Measurements from ENCODE around the gene DOCK4. TPM values are rescaled to one million over a fixed set of nuclear protein-coding genes. Genes with fewer than 3 reads are reported as not detected.

Gene DOCK4
- total and polyA plus RNA-seq, 2 of the 8 experiments (the other 6 are each of a cell fraction or from before 2014, with no cell fraction given), result 5.1 to 23.6 TPM

GRCh38 chr7:112023282-112023681, 182.9 kb downstream of the DOCK4 start:
- Histone ChIP-seq H4K91ac (replicated peaks; ENCODE audit: insufficient read length, low read length) (no peak overlapping the region), H3K4me1 (replicated peaks in 1 of 4; ENCODE audit: control insufficient read depth in 3 of 4, insufficient read depth in 4 of 4, low read length in 3 of 4) (no peaks in the 10 kb centered on the region), H3K27ac (ENCODE audit: low read depth, low read length) (no peak overlapping the region), H3K79me1 (ENCODE audit: low read depth, low read length) (no peaks in the 10 kb centered on the region), H3K27me3 (replicated peaks in 1 of 4; ENCODE audit: control insufficient read depth in 3 of 4, extremely low read depth in 1 of 4, insufficient read depth in 3 of 4, low read length in 3 of 4) (no peaks in the 10 kb centered on the region), H3K4me3 (ENCODE audit: extremely low read depth in 1 of 4, insufficient read depth in 2 of 4, low read depth in 3 of 4, low read length in 4 of 4) (no peak overlapping the region), H2BK20ac (ENCODE audit: low read length) (no peak overlapping the region), H3K14ac (ENCODE audit: insufficient read length) (no peak overlapping the region), H3K4me2 (ENCODE audit: insufficient read depth in 1 of 2, low read depth in 2 of 2, low read length in 2 of 2) (no peak overlapping the region), H3K23ac (ENCODE audit: insufficient read length) (no peak overlapping the region), H2BK12ac (ENCODE audit: low read depth, low read length) (no peak overlapping the region), H3K9ac (replicated peaks in 1 of 4; ENCODE audit: extremely low read depth in 1 of 4, low read depth in 3 of 4, low read length in 3 of 4) (no peak overlapping the region), H3K36me3 (ENCODE audit: control insufficient read depth in 2 of 4, insufficient read depth in 4 of 4, low read length in 3 of 4) (no peaks in the 10 kb centered on the region), H3K4ac (replicated peaks; ENCODE audit: insufficient read length, low read depth, low read length) (no peak overlapping the region), H2BK15ac (ENCODE audit: low read length) (no peak overlapping the region), H3K79me2 (ENCODE audit: control insufficient read depth in 1 of 2, insufficient read depth in 2 of 2, low read length in 2 of 2) (peaks cover 0 to 3% of the 10 kb centered on the region in 2 experiments; a peak in 1 of 4 replicates), H3K56ac (replicated peaks; ENCODE audit: insufficient read length, low read depth, low read length) (no peak overlapping the region), H2AFZ (ENCODE audit: low read length) (no peak overlapping the region), H3K18ac (ENCODE audit: extremely low read depth, low read length) (no peak overlapping the region), H2BK5ac (ENCODE audit: low read depth, low read length) (no peak overlapping the region), H4K8ac (ENCODE audit: extremely low read depth, insufficient read depth, low read length) (no peak overlapping the region), H4K5ac (ENCODE audit: insufficient read length, low read depth, low read length) (no peak overlapping the region), H3K9me3 (ENCODE audit: insufficient read depth in 2 of 2, low read depth in 1 of 2, low read length in 1 of 2) (no peaks in the 10 kb centered on the region), H4K20me1 (replicated peaks in 1 of 2; ENCODE audit: control insufficient read depth in 1 of 2, insufficient read depth in 2 of 2, low read length in 2 of 2) (peaks cover 0 to 2% of the 10 kb centered on the region in 2 experiments), H2AK5ac (ENCODE audit: low read depth, low read length) (no peak overlapping the region), H3K23me2 (ENCODE audit: low read depth, low read length) (no peaks in the 10 kb centered on the region), H2BK120ac (replicated peaks; ENCODE audit: low read depth, low read length) (no peak overlapping the region)
- 88% methylated on average over 2 of the region's 2 CpGs; no CpG with 5 or more reads in 1 of the 2 experiments for whole genome bisulfite sequencing, 2 experiments (ENCODE audit: extremely low coverage in 1 of 2, insufficient coverage in 1 of 2, insufficient read length in 1 of 2, insufficient replicate concordance in 2 of 2, low coverage in 1 of 2, low lambda C conversion rate in 2 of 2, missing lambda C conversion rate in 1 of 2)
- DNase-seq (ENCODE audit: low read depth in 1 of 2, low spot score in 2 of 2), result no peak
- CTCF ChIA-PET (ENCODE audit: partially characterized antibody), result interaction anchor here (0.8 to 1.2 kb wide), 2 partner anchors 20 to 388 kb away, joined by 3 read pairs; no protein-coding TSS in a partner anchor
- no peak for FAIRE-seq
- POLR2A ChIA-PET (ENCODE audit: partially characterized antibody), result no interaction called here
- TF ChIP-seq SUZ12 (IDR thresholded peaks at IDR 0.05; ENCODE audit: low read length) (no peak), TAF7 (optimal IDR thresholded peaks at IDR 0.05; ENCODE audit: borderline replicate concordance, low read depth, low read length) (no peak), USF2 (IDR thresholded peaks at IDR 0.05; ENCODE audit: low read length) (no peak), BRCA1 (IDR thresholded peaks at IDR 0.05; ENCODE audit: low read depth, low read length) (no peak), RBBP5 (IDR thresholded peaks at IDR 0.05; ENCODE audit: borderline replicate concordance, low read depth, low read length) (no peak), KDM4A (IDR thresholded peaks at IDR 0.05; ENCODE audit: low read depth, low read length, severe bottlenecking) (no peak), SP4 (IDR thresholded peaks at IDR 0.05; ENCODE audit: low read length) (no peak), BCL11A (IDR thresholded peaks at IDR 0.05; ENCODE audit: low read depth in 2 of 2, low read length in 2 of 2) (no peak), JUND (IDR thresholded peaks at IDR 0.05; ENCODE audit: low read length) (no peak), NRF1 (IDR thresholded peaks at IDR 0.05; ENCODE audit: low read depth, low read length) (no peak), PHF8 (conservative IDR thresholded peaks at IDR 0.05; ENCODE audit: low read depth, low read length) (no peak), KDM1A (IDR thresholded peaks at IDR 0.05; ENCODE audit: borderline replicate concordance, low read length) (no peak), TCF12 (IDR thresholded peaks at IDR 0.05; ENCODE audit: low read depth, low read length) (no peak), FOSL1 (IDR thresholded peaks at IDR 0.05; ENCODE audit: insufficient read depth, low read depth, low read length) (no peak)

All from H1 (cell line).